Measurements from ENCODE around the gene SLC12A2.

The SLC12A2 gene

GRCh38 chr5:128172102-128172501, 88.5 kb downstream of the SLC12A2 start:
- FAIRE-seq = no peak

GRCh38 chr5:128174951-128175350, 91.4 kb downstream of the SLC12A2 start:
- no peak for FAIRE-seq

- FAIRE-seq = no peak
Measured at GRCh38 chr5:128192368-128192767, 108.8 kb downstream of the SLC12A2 start.

- FAIRE-seq = no peak
Measured at GRCh38 chr5:128193665-128194390, 110.3 kb downstream of the SLC12A2 start.

- FAIRE-seq = no peak
Measured at GRCh38 chr5:128195316-128195715, 111.8 kb downstream of the SLC12A2 start.

GRCh38 chr5:128196080-128196479, 112.5 kb downstream of the SLC12A2 start:
- no peak for FAIRE-seq

GRCh38 chr5:128196791-128197190, 113.2 kb downstream of the SLC12A2 start:
- FAIRE-seq = no peak

GRCh38 chr5:128197896-128198522, 114.4 kb downstream of the SLC12A2 start:
- FAIRE-seq = no peak

- FAIRE-seq = no peak
Measured at GRCh38 chr5:128199104-128199503, 115.5 kb downstream of the SLC12A2 start.

- no peak for FAIRE-seq
Measured at GRCh38 chr5:128199611-128200010, 116.0 kb downstream of the SLC12A2 start.

GRCh38 chr5:128201065-128201926, 117.7 kb downstream of the SLC12A2 start:
- FAIRE-seq = no peak

- no peak for FAIRE-seq
Measured at GRCh38 chr5:128202320-128202719, 118.8 kb downstream of the SLC12A2 start.

GRCh38 chr5:128208436-128208835, 124.9 kb downstream of the SLC12A2 start:
- FAIRE-seq = no peak

- no peak for FAIRE-seq
Measured at GRCh38 chr5:128212191-128212806, 128.7 kb downstream of the SLC12A2 start.

GRCh38 chr5:128213340-128213739, 129.8 kb downstream of the SLC12A2 start:
- FAIRE-seq = peak; percentile 87

GRCh38 chr5:128213833-128214232, 130.3 kb downstream of the SLC12A2 start:
- no peak for FAIRE-seq

GRCh38 chr5:128216285-128216684, 132.7 kb downstream of the SLC12A2 start:
- FAIRE-seq = no peak

GRCh38 chr5:128216860-128217531, 133.4 kb downstream of the SLC12A2 start:
- FAIRE-seq = no peak

GRCh38 chr5:128220841-128221240, 137.3 kb downstream of the SLC12A2 start:
- FAIRE-seq = no peak

- FAIRE-seq = no peak
Measured at GRCh38 chr5:128224336-128224735, 140.8 kb downstream of the SLC12A2 start.

- no peak for FAIRE-seq
Measured at GRCh38 chr5:128225245-128226030, 141.9 kb downstream of the SLC12A2 start.

GRCh38 chr5:128228008-128228407, 144.4 kb downstream of the SLC12A2 start:
- FAIRE-seq = no peak

Data from endometrium (tissue), 2 donors.